Prostate gland (tissue), 2 donors: Measurements from ENCODE around the gene ARSJ. TPM values are rescaled to one million over a fixed set of nuclear protein-coding genes. Genes with fewer than 3 reads are reported as not detected.
"Not testable (repeated sequence)": the region's sequence is repeated elsewhere in the genome, so short reads cannot be mapped to it uniquely, and the experiment has no call there.

Experiments
- DNase-seq: peaks from one replicate; pipeline ENCODE4 v3.0.0-alpha.2; 2019; ENCODE audit warnings: low spot score
- H3K27ac ChIP-seq, 2 donors: fragments of 200-600 bp; sonication (generic); 2 replicates each; pipeline ENCODE4 v1.5.1; 2017 to 2019
- H3K27me3 ChIP-seq: fragments of 200-600 bp; sonication (generic); replicated peaks from 2 replicates; pipeline ENCODE4 v1.5.1; 2019; ENCODE audit not compliant: insufficient read depth
- H3K36me3 ChIP-seq, 2 donors: fragments of 200-600 bp; sonication (generic); 1 replicate in 1 of 2; 2 replicates in 1 of 2; pipeline versions ENCODE4 v1.5.1 to v1.8.1; 2017 to 2019
- H3K4me1 ChIP-seq: fragments of 200-600 bp; sonication (generic); replicated peaks from 2 replicates; pipeline ENCODE4 v1.5.1; 2019
- H3K4me3 ChIP-seq, 2 donors: fragments of 200-600 bp; sonication (generic); 2 replicates each; pipeline ENCODE4 v1.5.1; 2017 to 2019
- H3K9me3 ChIP-seq: fragments of 200-600 bp; sonication (generic); 2 replicates; pipeline ENCODE4 v1.5.1; 2017
- CTCF ChIP-seq, 4 experiments: fragments of 200-600 bp in 2 of 4; fragments of 450-650 bp in 2 of 4; sonication (generic) in 2 of 4; IDR thresholded peaks; 1 replicate in 3 of 4; 2 replicates in 1 of 4; pipeline ENCODE4 v1.5.1; 2016 to 2019; ENCODE audit warnings: antibody characterized with exemption in 4 of 4, mild to moderate bottlenecking in 2 of 4, moderate library complexity in 2 of 4
- POLR2A ChIP-seq: fragments of 450-650 bp; IDR thresholded peaks from one replicate; pipeline ENCODE4 v1.6.1; 2016; ENCODE audit warnings: antibody characterized with exemption, mild to moderate bottlenecking
- POLR2AphosphoS5 ChIP-seq: sonication (generic); formaldehyde crosslinking; IDR thresholded peaks from one replicate; pipeline ENCODE4 v1.6.1; 2017; ENCODE audit warnings: antibody characterized with exemption
- WGBS: methylation state at CpG from one replicate; pipeline ENCODE4 v1.1.5; 2018; 5-methylcytosine and 5-hydroxymethylcytosine counted together
- intact Hi-C: fragments of 100-400 bp; cut with DNase I; formaldehyde crosslinking; loops from one replicate; pipeline ENCODE4 v1.14.2; 2022
- total RNA-seq, 2 donors: library from RNA; depleted of rRNA; stranded (reverse); fragments of >200 nt; gene quantifications; one replicate each; pipeline ENCODE4 v1.1.0, GENCODE V29; 2016

ARSJ gene
- total RNA-seq, 2 donors from 2014 or later: 8.8 to 12.5 TPM

DNA sequence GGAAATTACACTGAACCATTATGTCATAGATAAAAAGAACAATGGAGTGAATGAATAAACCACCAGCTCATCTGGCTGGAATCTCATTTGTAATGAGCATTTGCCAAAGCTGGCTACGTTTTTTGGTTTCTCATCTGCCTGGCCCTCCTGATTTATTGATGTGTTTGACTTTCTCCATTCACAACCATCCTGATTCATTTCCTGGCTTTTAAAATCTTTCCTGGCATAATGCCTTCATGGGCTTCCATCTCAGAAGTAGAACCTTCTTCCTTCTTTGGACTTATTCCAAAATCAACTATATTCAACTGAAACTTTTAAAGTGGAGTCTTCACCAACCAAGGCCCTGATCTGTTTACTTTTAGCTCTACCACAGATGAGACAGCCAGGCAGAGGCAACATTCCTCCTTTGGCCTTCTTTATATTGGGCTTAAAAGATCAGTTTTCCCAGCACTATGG is 36.0 kb upstream of the ARSJ start:
- TF ChIP-seq POLR2AphosphoS5 (peak; percentile 40), POLR2A (no peak), CTCF (IDR thresholded peaks at IDR 0.05) (no peak)
- intact Hi-C loops: no loop called here
- H3K27me3 ChIP-seq: no peaks in the 10 kb centered on the region
- H3K27ac ChIP-seq: no peak overlapping the region
- peak; percentile 43 for DNase-seq
- H3K4me1 ChIP-seq: no peaks in the 10 kb centered on the region
- no peak overlapping the region for H3K4me3 ChIP-seq
- H3K36me3 ChIP-seq: no peaks in the 10 kb centered on the region
- H3K9me3 ChIP-seq: no peaks in the 10 kb centered on the region
- 6% methylated on average over 1 of the region's 1 CpG for WGBS

DNA sequence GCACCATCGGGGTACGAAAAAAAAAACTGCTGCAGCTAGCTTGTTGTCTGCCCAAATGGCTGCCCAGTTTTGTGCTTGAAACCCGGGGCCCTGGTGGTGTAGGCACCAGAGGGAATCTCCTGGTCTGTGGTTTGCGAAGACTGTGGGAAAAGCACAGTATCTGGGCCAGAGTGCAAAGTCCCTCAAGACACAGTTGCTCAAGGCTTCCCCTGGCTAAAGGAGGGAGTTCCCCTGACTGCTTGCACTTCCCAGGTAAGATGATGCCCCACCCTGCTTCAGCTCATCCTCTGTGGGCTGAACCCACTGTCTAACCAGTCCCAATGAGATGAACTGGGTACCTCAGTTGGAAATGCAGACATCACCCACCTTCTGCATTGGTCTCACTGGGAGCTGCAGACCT is 33.8 kb upstream of the ARSJ start:
- H3K4me3 ChIP-seq, H3K36me3 ChIP-seq, H3K4me1 ChIP-seq, H3K27ac ChIP-seq, H3K9me3 ChIP-seq, intact Hi-C loops, H3K27me3 ChIP-seq, DNase-seq: not testable (repeated sequence)
- 91% methylated on average over 4 of the region's 4 CpGs for WGBS

DNA sequence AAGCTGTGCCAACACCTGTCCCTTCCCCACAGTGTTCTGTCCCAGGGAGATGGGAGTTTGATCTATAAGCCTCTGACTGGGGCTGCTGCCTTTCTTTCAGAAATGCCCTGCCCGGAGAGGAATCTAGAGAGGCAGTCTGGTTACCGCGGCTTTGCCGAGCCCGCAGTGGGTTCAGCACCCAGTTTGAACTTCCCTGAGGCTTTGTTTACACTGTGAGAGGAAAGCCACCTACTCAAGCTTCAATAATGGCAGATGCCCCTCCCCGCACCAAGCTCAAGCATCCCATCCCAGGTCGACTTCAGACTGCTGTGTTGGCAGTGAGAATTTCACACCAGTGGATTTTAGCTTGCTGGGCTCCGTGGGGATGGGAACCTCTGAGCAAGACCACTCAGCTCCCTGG is 33.3 kb upstream of the ARSJ start:
- TF ChIP-seq CTCF (IDR thresholded peaks at IDR 0.05) (no peak), POLR2AphosphoS5 (no peak), POLR2A (no peak)
- no peaks in the 10 kb centered on the region for H3K27me3 ChIP-seq
- no peak for DNase-seq
- H3K9me3 ChIP-seq: no peaks in the 10 kb centered on the region
- no peak overlapping the region for H3K4me3 ChIP-seq
- H3K27ac ChIP-seq: no peak overlapping the region
- no peaks in the 10 kb centered on the region for H3K4me1 ChIP-seq
- intact Hi-C loops: no loop called here
- 50% methylated on average over 8 of the region's 8 CpGs for WGBS
- H3K36me3 ChIP-seq: no peaks in the 10 kb centered on the region

DNA sequence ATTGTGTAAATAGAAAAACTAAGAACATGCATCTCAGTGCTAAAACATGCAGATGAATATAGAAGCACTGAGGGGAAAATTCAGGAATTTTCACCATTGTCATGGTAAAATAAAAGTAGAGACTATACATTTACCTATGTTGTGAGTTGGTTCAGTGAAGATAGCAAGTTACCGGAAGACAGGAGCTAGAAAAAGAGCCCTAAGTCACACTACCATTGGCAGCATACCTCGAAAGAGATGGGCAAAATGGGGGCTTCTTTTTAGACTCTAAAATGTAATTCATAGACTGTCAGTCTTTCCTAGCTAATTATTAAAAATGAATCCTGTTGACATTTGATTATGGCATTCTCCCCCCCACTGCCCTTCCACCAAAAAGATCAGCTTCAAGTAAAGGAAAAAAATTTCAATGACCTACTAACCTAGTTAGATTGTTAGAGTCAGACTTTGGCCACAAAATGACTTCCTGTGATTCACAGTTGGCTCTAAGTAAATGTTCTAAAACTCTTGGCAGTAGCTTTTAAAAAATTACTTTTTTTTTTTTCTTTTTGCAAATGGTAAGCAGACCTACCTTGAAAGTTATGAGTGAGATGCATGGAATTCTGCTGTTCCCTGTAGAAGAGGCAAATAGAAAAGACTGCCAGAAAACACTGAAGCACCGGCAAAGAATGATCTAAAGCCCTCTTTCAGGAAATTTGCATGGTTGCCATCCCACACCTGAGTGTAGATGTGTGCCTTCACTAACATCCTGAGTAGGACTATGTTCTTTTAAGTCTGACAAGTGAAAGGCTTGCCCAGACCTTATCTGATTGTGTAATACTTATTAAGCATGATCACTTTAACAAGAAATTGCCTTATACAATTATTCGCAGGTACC is 26.4 kb upstream of the ARSJ start:
- no peak for TF ChIP-seq POLR2A
- no peak for TF ChIP-seq CTCF (IDR thresholded peaks at IDR 0.05)
- TF ChIP-seq POLR2AphosphoS5: no peak
- Histone ChIP-seq H3K27me3 (no peaks in the 10 kb centered on the region), H3K4me3 (no peak overlapping the region), H3K27ac (no peak overlapping the region), H3K9me3 (no peaks in the 10 kb centered on the region), H3K36me3 (no peaks in the 10 kb centered on the region), H3K4me1 (no peaks in the 10 kb centered on the region)
- intact Hi-C loops: no loop called here
- no peak for DNase-seq
- WGBS: 53% methylated on average over 4 of the region's 4 CpGs

DNA sequence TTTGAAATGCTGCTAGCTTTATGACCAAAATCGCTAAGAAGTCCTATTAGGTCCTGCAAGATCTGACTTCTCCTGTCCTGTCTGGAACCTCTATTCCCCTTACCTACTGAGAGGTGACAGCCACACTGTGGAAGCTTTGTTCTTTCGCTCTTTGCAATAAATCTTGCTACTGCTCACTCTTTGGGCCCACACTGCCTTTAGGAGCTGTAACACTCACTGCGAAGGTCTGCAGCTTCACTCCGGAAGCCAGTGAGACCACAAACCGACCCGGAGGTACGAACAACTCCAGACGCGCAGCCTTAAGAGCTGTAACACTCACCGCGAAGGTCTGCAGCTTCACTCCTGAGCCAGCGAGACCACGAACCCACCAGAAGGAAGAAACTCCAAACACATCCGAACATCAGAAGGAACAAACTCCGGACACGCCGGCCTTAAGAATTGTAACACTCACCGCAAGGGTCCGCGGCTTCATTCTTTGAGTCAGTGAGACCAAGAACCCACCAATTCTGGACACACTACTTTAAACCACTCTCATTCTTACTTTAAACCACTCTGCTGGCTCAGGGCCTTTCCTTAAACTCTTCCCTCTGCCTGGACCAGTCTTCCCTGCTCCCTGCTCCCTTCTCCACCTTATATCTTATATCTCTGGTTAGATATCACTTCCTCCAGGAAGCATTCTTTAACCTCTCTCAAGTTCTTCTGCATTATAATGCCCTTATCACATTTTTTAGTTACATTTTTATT is 25.2 kb upstream of the ARSJ start:
- DNase-seq, H3K9me3 ChIP-seq, H3K36me3 ChIP-seq, H3K4me1 ChIP-seq, intact Hi-C loops, H3K27me3 ChIP-seq, H3K27ac ChIP-seq, H3K4me3 ChIP-seq: not testable (repeated sequence)
- 91% methylated on average over 20 of the region's 20 CpGs for WGBS
